CD8-positive, alpha-beta memory T cell (primary cell): ENCODE results near the gene TRAP1. TPM values are rescaled to one million over a fixed set of nuclear protein-coding genes. Genes with fewer than 3 reads are reported as not detected.
A peak's percentile ranks its signal among the peaks of the same experiment; 100 is the strongest.

Experiments
- CTCF ChIA-PET: fragments of 350-600 bp; sonication (Branson Sonifier 250); formaldehyde crosslinking; loops from one replicate; lab custom pipeline; 2021; ENCODE audit warnings: antibody characterized with exemption; lab: Charles Lee
- POLR2A ChIA-PET: fragments of 350-600 bp; sonication (Branson Sonifier 250); formaldehyde crosslinking; loops from one replicate; lab custom pipeline; 2021; ENCODE audit warnings: antibody characterized with exemption; lab: Charles Lee
- DNase-seq, 5 donors: peaks; one replicate each; pipeline versions ENCODE4 v3.0.0 to v3.0.0-alpha.2; 2020 to 2022; ENCODE audit warnings: mixed read lengths in 1 of 5
- H3K27ac ChIP-seq: one replicate; pipeline ENCODE4 v1.7.0; 2013; ENCODE audit warnings: low read depth, mild to moderate bottlenecking, low read length, moderate library complexity
- H3K27me3 ChIP-seq: 2 replicates; pipeline ENCODE4 v1.7.0; 2013; ENCODE audit warnings: low read length, mild to moderate bottlenecking; ENCODE audit not compliant: insufficient read depth, poor library complexity, severe bottlenecking
- H3K36me3 ChIP-seq: 2 replicates; pipeline ENCODE4 v1.7.0; 2013; ENCODE audit warnings: mild to moderate bottlenecking, low read length, moderate library complexity; ENCODE audit not compliant: insufficient read depth
- H3K4me1 ChIP-seq: 2 replicates; pipeline ENCODE4 v1.7.0; 2013; ENCODE audit warnings: mild to moderate bottlenecking, low read length, moderate library complexity; ENCODE audit not compliant: insufficient read depth
- H3K4me3 ChIP-seq: 2 replicates; pipeline ENCODE4 v1.7.0; 2013; ENCODE audit warnings: mild to moderate bottlenecking, low read length
- H3K9me3 ChIP-seq: 2 replicates; pipeline ENCODE4 v1.7.0; 2013; ENCODE audit warnings: mild to moderate bottlenecking, low read length
- H3K27ac Mint-ChIP-seq, 8 donors: one replicate each; pipeline ENCODE4 v1.8.0; 2020 to 2021; ENCODE audit warnings: mixed read lengths in 8 of 8, mild to moderate bottlenecking in 6 of 8, inconsistent platforms in 3 of 8, moderate library complexity in 3 of 8
- H3K27me3 Mint-ChIP-seq, 2 donors: one replicate each; pipeline ENCODE4 v1.8.0; 2020 to 2021; ENCODE audit warnings: mixed read lengths in 2 of 2, mild to moderate bottlenecking in 1 of 2, moderate library complexity in 1 of 2
- H3K36me3 Mint-ChIP-seq, 3 donors: one replicate each; pipeline ENCODE4 v1.8.0; 2020 to 2021; ENCODE audit warnings: mixed read lengths in 3 of 3, inconsistent platforms in 1 of 3, mild to moderate bottlenecking in 1 of 3
- H3K4me1 Mint-ChIP-seq, 3 donors: one replicate each; pipeline ENCODE4 v1.8.0; 2020 to 2021; ENCODE audit warnings: mixed read lengths in 3 of 3, inconsistent platforms in 1 of 3, mild to moderate bottlenecking in 1 of 3
- H3K4me3 Mint-ChIP-seq, 7 donors: one replicate each; pipeline ENCODE4 v1.8.0; 2020 to 2021; ENCODE audit warnings: mixed read lengths in 7 of 7, mild to moderate bottlenecking in 6 of 7, moderate library complexity in 4 of 7, inconsistent platforms in 2 of 7
- H3K9me3 Mint-ChIP-seq, 5 donors: one replicate each; pipeline ENCODE4 v1.8.0; 2020 to 2022; ENCODE audit warnings: mixed read lengths in 5 of 5, mild to moderate bottlenecking in 3 of 5, moderate library complexity in 2 of 5, inconsistent platforms in 1 of 5
- polyA plus RNA-seq: library from polyadenylated mRNA; unstranded; fragments of 300-500 nt; fragmentation: Illumina TruSeq; gene quantifications from one replicate; pipeline ENCODE4 v1.2.3, GENCODE V29; 2021
- total RNA-seq, 2 experiments: library from RNA; stranded (reverse); gene quantifications; one replicate each; pipeline ENCODE4 v1.2.3, GENCODE V29; 2021

TRAP1 gene
- total and polyA plus RNA-seq, 3 experiments from 2014 or later = 53.5 to 308 (median 283) TPM

DNA sequence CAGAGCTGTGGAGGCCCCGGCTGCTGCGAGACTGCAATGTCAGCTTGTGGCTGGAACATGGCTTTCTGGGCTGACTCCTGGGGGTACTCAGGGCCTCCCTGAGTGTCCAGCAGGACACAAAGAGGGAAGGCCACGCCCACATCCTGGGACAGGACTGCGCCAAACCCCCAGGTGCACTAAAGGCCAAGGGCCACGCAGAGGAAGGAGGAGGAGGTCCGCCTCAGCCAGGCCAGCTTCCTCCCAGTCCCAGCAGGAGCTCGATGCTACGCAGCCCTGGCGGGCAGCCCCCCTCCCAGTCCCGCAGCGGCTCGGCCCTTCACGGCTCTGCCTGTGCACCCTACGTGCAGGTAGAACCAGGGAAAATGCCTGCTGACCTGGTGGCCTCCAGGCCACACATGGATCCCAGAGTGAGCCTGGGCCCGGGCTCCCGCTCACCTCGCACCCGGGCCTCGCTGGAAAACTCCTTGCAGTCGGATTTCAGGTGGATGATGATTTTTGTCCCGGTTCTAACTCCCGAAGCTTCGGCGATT is 41.7 kb downstream of the TRAP1 start:
- no peak overlapping the region for H3K4me3 Mint-ChIP-seq
- no peaks in the 10 kb centered on the region for H3K27me3 Mint-ChIP-seq
- Histone ChIP-seq H3K36me3 (peaks cover 17% of the 10 kb centered on the region), H3K4me3 (no peak overlapping the region), H3K9me3 (no peaks in the 10 kb centered on the region), H3K27me3 (no peaks in the 10 kb centered on the region), H3K4me1 (no peaks in the 10 kb centered on the region), H3K27ac (no peak overlapping the region)
- H3K36me3 Mint-ChIP-seq = peaks cover 0 to 71% (median 7%) of the 10 kb centered on the region in 3 donors
- H3K9me3 Mint-ChIP-seq = no peaks in the 10 kb centered on the region
- ChIA-PET POLR2A (interaction anchor here (0.5 kb wide), 1 partner anchor 393 kb away, joined by 3 read pairs; no protein-coding TSS in a partner anchor), CTCF (interaction anchor here (1.0 kb wide), 1 partner anchor 15 kb away, joined by 3 read pairs; no protein-coding TSS in a partner anchor)
- peaks cover 4 to 8% (median 5%) of the 10 kb centered on the region in 3 donors for H3K4me1 Mint-ChIP-seq
- no peak overlapping the region for H3K27ac Mint-ChIP-seq
- DNase-seq = no peak

GRCh38 chr16:3674513-3675295 is 42.6 kb downstream of the TRAP1 start:
- H3K9me3 ChIP-seq = no peaks in the 10 kb centered on the region
- peak in 1 of 5 donors; percentile 38 for DNase-seq
- no peak overlapping the region for H3K4me3 Mint-ChIP-seq
- H3K27ac Mint-ChIP-seq = no peak overlapping the region
- ChIA-PET CTCF (interaction anchor here (1.0 kb wide), 1 partner anchor 16 kb away, joined by 3 read pairs; no protein-coding TSS in a partner anchor), POLR2A (no interaction called here)
- H3K27ac ChIP-seq = no peak overlapping the region
- no peaks in the 10 kb centered on the region for H3K4me1 ChIP-seq
- H3K4me1 Mint-ChIP-seq = peaks cover 6 to 14% (median 7%) of the 10 kb centered on the region in 3 donors
- H3K27me3 ChIP-seq = no peaks in the 10 kb centered on the region
- H3K27me3 Mint-ChIP-seq = no peaks in the 10 kb centered on the region
- H3K36me3 ChIP-seq = peaks cover 17% of the 10 kb centered on the region
- no peak overlapping the region for H3K4me3 ChIP-seq
- no peaks in the 10 kb centered on the region for H3K9me3 Mint-ChIP-seq
- H3K36me3 Mint-ChIP-seq = peaks cover 0 to 69% (median 7%) of the 10 kb centered on the region in 3 donors

GRCh38 chr16:3673676-3674377 is 43.5 kb downstream of the TRAP1 start:
- CTCF ChIA-PET = no interaction called here
- Mint-ChIP-seq H3K36me3 (peaks cover 0 to 66% (median 7%) of the 10 kb centered on the region in 3 donors), H3K27ac (no peak overlapping the region), H3K4me3 (no peak overlapping the region), H3K9me3 (no peaks in the 10 kb centered on the region), H3K4me1 (peaks cover 6 to 22% (median 7%) of the 10 kb centered on the region in 3 donors), H3K27me3 (no peaks in the 10 kb centered on the region)
- Histone ChIP-seq H3K27ac (no peak overlapping the region), H3K9me3 (no peaks in the 10 kb centered on the region), H3K27me3 (no peaks in the 10 kb centered on the region), H3K4me3 (no peak overlapping the region), H3K36me3 (peaks cover 15% of the 10 kb centered on the region), H3K4me1 (no peaks in the 10 kb centered on the region)
- DNase-seq = peak in 1 of 5 donors; percentile 39
- POLR2A ChIA-PET = no interaction called here

DNA sequence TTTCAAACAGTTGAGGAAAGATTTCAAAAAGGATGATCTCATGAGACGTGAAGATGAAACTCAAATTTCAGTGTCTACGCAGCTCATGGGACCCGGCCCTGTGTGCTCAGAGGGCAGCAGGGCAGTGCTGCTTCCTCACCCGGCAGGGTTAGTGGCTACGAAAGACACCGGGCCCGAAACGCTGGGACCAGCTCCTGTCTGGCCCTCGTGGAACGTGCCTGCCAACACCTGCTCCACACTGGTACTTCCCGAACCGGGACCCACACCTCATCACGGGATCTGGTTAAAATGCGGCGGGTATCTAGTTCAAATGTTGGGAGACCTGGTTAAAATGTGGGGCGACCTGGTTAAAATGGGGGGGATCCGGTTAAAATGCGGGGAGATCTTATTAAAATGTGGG is 44.1 kb downstream of the TRAP1 start:
- Mint-ChIP-seq H3K4me3 (no peak overlapping the region), H3K4me1 (peaks cover 6 to 23% (median 7%) of the 10 kb centered on the region in 3 donors), H3K27me3 (no peaks in the 10 kb centered on the region), H3K27ac (peak overlapping the region in 1 of 8 donors; percentile 41), H3K9me3 (no peaks in the 10 kb centered on the region), H3K36me3 (peaks cover 0 to 64% (median 6%) of the 10 kb centered on the region in 3 donors)
- ChIA-PET POLR2A (no interaction called here), CTCF (no interaction called here)
- no peaks in the 10 kb centered on the region for H3K9me3 ChIP-seq
- H3K27me3 ChIP-seq = no peaks in the 10 kb centered on the region
- no peaks in the 10 kb centered on the region for H3K4me1 ChIP-seq
- H3K36me3 ChIP-seq = peaks cover 12% of the 10 kb centered on the region
- no peak overlapping the region for H3K4me3 ChIP-seq
- peak in 1 of 5 donors; percentile 33 for DNase-seq
- H3K27ac ChIP-seq = no peak overlapping the region

- CTCF ChIA-PET = no interaction called here
- no peak overlapping the region for H3K4me3 Mint-ChIP-seq
- no peak overlapping the region for H3K27ac Mint-ChIP-seq
- POLR2A ChIA-PET = no interaction called here
- H3K27me3 ChIP-seq = no peaks in the 10 kb centered on the region
- peaks cover 10% of the 10 kb centered on the region for H3K36me3 ChIP-seq
- H3K4me3 ChIP-seq = no peak overlapping the region
- H3K4me1 Mint-ChIP-seq = peaks cover 6 to 23% (median 7%) of the 10 kb centered on the region in 3 donors
- no peak overlapping the region for H3K27ac ChIP-seq
- peaks cover 0 to 58% (median 4%) of the 10 kb centered on the region in 3 donors for H3K36me3 Mint-ChIP-seq
- no peaks in the 10 kb centered on the region for H3K9me3 ChIP-seq
- H3K27me3 Mint-ChIP-seq = no peaks in the 10 kb centered on the region
- no peaks in the 10 kb centered on the region for H3K9me3 Mint-ChIP-seq
- DNase-seq = peak in 1 of 5 donors; percentile 24
- no peaks in the 10 kb centered on the region for H3K4me1 ChIP-seq
These were observed 44.7 kb downstream of the TRAP1 start for GRCh38 chr16:3672571-3673041.

GRCh38 chr16:3671424-3671823 is 45.9 kb downstream of the TRAP1 start:
- Histone ChIP-seq H3K4me1 (no peaks in the 10 kb centered on the region), H3K4me3 (no peak overlapping the region), H3K27ac (no peak overlapping the region), H3K36me3 (peaks cover 6% of the 10 kb centered on the region), H3K27me3 (no peaks in the 10 kb centered on the region), H3K9me3 (no peaks in the 10 kb centered on the region)
- H3K4me1 Mint-ChIP-seq = peaks cover 7 to 26% (median 8%) of the 10 kb centered on the region in 3 donors
- peaks cover 0 to 52% (median 4%) of the 10 kb centered on the region in 3 donors for H3K36me3 Mint-ChIP-seq
- DNase-seq = no peak
- ChIA-PET POLR2A (interaction anchor here (0.6 kb wide), 1 partner anchor 213 kb away, joined by 9 read pairs; no protein-coding TSS in a partner anchor), CTCF (no interaction called here)
- H3K4me3 Mint-ChIP-seq = no peak overlapping the region
- no peaks in the 10 kb centered on the region for H3K9me3 Mint-ChIP-seq
- no peaks in the 10 kb centered on the region for H3K27me3 Mint-ChIP-seq
- peak overlapping the region in 1 of 8 donors; percentile 42 for H3K27ac Mint-ChIP-seq

DNA sequence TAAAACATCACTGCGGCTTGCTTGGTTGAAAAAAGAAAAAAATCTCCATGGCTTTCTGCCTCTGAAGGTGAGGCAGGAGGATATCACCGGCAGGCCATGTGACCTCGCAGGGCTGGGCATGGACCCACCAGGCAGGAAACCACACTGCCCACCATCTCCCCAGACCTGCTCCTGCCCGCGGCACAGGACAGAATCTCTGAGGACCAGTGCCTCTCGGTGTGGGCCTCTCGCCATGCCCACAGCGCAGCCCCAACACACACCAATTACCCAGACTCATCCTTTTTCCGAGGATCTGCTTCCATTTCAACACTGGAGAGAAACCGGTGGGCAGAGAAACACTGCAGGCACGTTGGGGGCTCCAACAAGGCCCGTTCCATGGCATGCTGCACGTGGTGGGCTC is 46.6 kb downstream of the TRAP1 start:
- Histone ChIP-seq H3K36me3 (peaks cover 6% of the 10 kb centered on the region), H3K4me1 (peaks cover 6% of the 10 kb centered on the region), H3K4me3 (no peak overlapping the region), H3K27ac (no peak overlapping the region), H3K27me3 (no peaks in the 10 kb centered on the region), H3K9me3 (no peaks in the 10 kb centered on the region)
- no peak for DNase-seq
- H3K27me3 Mint-ChIP-seq = no peaks in the 10 kb centered on the region
- H3K4me1 Mint-ChIP-seq = peaks cover 14 to 33% (median 15%) of the 10 kb centered on the region in 3 donors
- peaks cover 0 to 51% (median 4%) of the 10 kb centered on the region in 3 donors for H3K36me3 Mint-ChIP-seq
- POLR2A ChIA-PET = interaction anchor here (0.7 kb wide), 1 partner anchor 89 kb away, joined by 9 read pairs; no protein-coding TSS in a partner anchor
- H3K9me3 Mint-ChIP-seq = no peaks in the 10 kb centered on the region
- no peak overlapping the region for H3K4me3 Mint-ChIP-seq
- H3K27ac Mint-ChIP-seq = peak overlapping the region in 2 of 8 donors; percentile 7 to 61
- CTCF ChIA-PET = no interaction called here
